ENCODE data around the gene FOXA2. TPM values are rescaled to one million over a fixed set of nuclear protein-coding genes. Genes with fewer than 3 reads are reported as not detected.
A peak's percentile ranks its signal among the peaks of the same experiment; 100 is the strongest.

FOXA2 gene
- total RNA-seq, 1 experiment from 2014 or later: not detected

DNA sequence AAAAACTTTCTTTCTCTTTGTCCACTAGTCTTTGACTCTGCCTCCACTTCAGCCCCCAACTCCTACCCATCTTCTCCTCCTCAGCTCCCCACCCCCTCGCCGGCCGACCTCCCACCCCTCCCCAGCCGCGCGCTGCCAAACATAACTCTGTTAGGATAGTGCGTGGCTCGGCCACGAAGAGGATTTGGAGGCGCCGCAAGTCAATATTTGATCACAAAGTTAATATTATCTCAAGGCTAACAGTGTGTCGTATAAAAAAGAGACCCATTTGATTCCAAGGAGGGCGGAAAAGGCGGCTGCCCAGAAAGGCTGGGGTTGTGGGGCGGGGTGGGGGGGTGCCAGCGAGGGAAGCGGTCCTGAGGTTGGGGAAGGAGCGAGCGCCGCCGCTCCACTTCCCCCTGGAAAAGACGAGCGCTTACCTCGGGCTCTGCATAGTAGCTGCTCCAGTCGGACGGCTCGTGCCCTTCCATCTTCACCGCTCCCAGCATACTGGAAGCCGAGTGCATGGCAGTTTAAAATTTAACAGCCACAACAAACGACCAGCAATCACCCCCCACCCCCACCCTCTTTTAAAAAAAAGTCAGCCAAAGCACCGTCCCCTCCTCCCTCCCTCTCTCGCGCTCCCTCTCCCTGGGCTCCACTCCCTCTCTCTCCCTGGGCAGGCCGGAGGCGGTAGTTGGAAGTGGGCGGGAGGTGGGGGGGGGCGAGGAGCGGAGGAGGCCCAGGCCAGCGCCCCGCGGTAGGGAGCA lies 425 bp downstream of the FOXA2 start:
- no peak for DNase-seq (ENCODE audit: low read depth)

DNA sequence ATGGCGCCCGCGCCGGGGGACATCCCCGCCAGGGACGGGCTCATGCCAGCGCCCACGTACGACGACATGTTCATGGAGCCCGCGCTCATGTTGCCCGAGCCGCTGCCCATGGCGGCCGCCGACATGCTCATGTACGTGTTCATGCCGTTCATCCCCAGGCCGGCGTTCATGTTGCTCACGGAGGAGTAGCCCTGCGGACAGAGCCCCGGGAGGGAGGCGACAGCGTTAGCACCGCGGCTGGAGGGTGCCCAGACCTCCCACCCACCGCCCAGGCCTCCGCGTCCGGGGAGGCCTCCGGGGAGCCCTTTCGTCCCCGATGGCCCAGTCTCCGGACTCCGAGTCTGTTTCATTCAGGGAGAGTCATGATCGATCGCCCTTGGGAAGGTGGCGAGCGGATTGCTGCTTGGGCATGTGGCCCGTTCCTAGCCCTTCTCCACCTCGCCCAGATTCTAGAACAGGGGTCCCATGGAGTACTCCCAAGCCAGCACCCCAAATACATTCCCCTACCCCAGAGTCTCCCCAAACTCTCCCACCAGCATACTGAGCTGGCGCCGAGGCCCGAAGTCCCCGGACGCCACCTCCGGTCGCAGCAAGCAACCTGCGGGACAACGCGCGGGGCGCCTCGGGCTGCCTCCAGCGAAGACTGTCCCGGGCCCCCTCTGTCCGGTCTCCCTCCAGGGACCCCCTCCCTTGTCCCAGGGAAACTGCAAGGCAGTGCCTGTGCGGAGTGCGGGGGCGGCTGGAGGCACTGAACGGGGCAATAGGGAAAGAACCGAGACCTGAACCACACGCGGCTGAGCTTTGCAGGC lies 1.2 kb downstream of the FOXA2 start:
- DNase-seq (ENCODE audit: low read depth): no peak

DNA sequence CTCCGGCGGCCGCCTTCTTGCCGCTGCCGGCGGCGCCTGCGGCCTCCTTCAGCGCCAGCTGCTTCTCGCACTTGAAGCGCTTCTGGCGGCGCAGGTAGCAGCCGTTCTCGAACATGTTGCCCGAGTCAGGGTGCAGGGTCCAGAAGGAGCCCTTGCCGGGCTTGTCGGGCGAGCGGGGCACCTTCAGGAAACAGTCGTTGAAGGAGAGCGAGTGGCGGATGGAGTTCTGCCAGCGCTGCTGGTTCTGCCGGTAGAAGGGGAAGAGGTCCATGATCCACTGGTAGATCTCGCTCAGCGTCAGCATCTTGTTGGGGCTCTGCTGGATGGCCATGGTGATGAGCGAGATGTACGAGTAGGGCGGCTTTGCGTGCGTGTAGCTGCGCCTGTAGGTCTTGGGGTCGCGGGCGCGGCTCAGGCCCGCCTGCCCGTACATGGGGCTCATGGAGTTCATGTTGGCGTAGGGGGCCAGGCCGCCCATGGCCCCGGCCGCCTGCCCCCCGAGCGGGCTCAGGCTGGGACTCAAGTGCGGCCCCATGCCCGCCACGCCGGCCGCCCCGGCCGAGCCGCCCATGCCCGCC lies 1.9 kb downstream of the FOXA2 start:
- DNase-seq (ENCODE audit: low read depth): no peak

DNA sequence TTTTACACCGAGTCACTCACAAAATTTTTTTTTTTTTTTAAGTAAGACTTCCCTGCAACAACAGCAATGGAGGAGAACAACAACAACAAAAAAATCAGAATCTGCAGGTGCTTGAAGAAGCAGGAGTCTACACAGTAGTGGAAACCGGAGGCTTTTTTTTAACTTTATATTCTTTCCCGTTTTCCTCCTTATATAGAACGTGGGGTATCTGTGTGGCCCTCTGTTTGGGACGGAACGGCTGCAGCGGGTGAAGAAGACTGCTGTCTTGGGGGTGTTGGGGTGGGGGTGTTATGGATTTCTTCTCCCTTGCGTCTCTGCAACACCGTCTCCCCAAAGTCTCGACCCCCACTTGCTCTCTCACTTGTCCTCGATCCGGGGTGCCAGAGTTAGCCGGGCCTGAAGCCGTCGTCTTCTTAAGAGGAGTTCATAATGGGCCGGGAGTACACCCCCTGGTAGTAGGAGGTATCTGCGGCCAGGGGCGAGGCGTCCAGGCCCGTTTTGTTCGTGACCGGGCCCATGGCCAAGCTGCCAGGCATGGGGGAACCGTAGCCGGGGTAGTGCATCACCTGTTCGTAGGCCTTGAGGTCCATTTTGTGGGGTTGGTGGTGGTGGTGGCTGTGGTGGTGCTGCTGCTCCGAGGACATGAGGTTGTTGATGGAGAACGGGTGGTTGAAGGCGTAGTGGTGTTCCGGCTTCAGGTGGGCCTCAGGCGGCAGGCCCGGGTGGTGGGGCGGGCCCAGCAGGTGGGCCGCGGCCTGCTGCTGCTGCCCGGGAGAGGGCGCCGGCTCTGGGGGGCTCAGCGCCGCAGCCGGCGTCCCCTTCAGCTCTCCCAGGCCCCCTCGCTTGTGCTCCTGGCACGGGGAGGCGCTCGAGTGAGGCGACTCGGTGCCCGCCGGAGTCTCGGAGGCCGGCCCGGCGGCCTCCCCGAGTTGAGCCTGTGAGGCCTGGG lies 2.7 kb downstream of the FOXA2 start:
- DNase-seq (ENCODE audit: low read depth): no peak

DNA sequence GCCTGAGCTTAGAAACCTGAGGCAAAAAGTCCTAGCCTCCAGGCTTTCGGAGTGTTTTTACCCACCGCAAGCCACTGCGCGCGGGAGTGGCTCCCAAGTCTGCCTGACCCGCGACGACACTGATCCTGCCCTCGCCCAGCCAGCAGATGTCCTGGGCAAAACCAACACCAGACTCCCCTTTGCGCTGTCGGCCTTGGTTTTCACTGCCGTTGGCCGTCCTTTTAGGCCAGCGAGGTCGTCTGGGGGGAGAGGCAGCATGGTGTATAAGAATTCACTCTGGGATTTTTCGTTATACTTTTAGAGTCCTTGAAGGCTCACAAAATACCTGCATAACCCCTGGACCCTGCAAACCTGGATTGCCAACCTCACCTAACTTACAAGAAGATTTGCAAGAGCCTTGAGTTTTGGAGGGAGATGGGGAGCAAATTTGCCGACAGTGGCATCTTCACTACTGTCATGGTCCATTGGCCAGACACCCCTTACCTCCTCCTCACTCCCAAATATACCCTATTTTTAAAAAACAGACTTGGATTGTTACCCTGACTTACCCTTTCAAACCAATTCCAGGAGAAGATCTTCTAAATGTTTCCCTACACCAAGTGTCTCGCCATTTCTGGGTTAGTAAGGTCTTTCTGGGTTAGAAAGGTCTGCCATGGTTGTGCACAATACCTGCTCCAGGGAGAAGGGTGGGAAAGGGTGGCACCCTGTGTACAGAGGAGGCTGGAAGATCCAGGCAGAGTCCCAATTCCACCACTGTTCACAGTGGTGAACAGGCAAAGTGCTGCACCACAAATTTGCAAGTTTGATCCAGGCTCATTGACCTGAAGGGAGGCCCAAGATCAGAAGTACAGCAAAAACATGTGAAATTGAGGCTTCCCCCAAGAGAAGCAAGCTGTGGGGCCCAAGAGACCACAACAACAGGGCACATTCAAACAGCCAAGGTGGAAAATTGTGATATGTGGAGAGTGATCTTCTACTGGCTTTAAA lies 4.4 kb downstream of the FOXA2 start:
- no peak for DNase-seq (ENCODE audit: low read depth)

DNA sequence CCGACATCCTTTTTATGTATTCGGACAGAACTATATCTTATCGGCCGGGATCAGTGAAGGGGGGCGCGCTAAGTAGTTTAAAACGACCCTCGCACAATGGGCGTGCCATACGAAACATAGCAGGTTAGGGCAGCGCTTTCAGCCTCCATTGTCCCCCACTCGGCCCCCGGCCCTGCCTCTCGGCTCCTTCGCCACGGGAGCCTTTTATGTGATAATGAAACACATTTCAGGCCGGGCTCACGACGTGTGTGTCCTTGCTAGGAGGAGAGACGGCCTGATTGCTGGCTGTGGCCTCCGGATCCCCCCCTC lies 5.3 kb downstream of the FOXA2 start:
- no peak for DNase-seq (ENCODE audit: low read depth)

DNA sequence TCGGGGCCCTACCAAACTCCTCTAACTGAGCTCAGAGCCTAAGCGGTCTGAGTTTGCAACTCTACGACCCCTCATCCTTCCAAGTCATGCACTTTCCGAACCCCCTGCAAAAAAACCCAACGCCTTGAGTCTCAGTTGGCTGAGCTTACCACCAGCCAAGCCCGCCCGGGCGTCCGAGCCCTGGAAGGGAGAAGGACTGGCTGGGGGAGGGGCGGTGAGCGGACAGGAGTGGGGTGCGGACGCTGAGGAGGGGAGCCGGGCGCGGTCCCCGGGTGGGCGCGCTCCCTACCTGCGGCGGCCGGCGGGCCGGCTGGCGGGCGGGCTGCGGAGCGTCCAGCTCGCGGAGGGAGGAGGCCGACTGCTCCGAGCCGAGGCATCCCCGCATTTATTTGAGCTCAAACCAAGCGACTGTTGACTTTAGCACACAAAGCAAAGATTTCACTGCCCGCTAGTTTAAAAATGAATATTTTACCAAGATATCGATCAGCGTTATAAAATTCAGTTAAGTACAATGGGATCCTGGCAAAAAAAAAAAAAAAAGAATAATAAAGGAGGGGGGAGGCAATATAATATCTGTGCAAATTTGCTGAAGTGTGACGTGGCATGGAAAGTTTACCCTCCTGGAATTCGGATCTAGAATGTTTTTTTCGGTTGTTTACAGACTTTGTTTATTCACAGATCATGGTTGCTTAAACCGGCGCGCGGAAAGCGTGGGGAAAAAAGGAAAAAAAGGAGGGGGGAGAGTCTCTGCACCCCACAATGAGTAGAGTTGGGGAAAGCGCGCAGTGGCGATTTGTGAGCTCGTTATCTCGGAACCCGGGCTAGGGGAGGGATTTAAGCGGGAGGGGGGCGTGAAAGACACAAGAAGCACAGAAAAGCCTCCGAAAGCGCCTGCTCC lies 5.9 kb downstream of the FOXA2 start:
- DNase-seq (ENCODE audit: low read depth): no peak

DNA sequence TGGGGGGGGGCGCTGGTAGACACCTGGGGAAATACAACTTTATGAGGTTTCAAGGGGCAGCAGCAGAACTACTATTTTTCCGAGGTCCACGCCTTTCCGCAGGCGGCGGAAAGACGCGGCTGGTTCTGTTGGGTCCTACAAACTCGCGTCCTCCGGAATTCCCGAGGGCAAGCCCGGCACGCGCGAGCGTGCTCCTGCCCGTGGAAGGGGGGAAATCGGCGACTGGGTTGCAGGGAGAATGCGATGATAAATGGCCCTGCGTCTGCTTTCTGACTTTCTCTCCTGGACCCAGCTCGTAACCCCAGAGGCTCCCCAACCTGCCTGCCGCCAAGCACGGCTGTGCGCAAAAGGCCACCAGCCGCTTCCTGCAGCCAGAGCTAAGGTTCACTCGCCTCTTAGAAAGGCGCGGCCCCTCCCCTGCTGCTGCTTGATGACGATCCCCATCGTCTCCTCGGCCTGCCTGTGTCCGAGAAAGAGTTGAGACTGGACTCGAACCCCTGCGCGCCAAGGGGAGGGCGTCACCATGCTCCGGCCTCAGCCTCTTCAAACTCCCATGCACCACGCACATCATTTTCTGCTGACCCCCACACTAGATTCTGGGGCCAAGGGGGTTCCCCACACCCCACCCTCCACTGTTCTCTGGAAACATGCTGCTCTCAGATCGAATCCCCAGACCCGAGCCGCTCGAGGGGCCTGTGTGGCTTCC lies 6.7 kb downstream of the FOXA2 start:
- DNase-seq (ENCODE audit: low read depth): no peak

DNA sequence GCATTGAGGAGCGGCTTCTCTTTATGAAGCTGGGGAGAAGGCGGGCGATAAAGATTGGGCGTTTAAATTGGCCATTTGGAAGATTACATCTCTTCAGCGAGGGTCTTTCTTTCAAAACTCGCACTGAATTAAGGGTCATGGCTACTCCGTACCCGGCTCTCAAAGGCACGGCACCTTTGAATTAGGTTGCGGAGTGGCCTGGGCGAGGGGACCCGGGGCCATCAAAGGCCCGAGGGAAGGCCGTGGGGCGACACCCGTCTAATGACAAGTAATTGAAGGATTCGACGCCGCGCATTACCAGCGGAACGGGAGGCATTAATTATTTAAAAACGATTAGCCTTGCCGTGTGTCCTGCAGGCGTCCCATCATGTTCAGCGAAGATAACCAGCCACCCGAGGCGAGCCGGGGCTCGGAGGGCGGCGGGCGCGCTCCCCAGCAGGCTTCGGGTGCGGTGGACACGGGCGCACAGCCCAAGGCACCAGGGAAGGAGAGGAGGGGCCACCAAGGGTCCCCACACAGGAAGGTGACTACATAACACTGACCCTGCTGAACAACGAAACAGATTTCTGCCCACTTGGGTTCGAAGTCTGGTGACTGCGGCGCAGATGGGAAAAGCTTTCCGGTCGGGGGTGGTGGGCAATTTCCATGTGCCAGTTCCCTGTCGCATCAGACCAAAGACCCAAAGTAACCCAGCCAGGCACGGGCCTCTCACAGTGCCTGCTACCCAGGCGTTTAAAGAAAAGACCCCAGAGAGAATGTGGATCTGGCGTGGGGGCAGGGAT lies 7.4 kb downstream of the FOXA2 start:
- DNase-seq (ENCODE audit: low read depth): no peak

DNA sequence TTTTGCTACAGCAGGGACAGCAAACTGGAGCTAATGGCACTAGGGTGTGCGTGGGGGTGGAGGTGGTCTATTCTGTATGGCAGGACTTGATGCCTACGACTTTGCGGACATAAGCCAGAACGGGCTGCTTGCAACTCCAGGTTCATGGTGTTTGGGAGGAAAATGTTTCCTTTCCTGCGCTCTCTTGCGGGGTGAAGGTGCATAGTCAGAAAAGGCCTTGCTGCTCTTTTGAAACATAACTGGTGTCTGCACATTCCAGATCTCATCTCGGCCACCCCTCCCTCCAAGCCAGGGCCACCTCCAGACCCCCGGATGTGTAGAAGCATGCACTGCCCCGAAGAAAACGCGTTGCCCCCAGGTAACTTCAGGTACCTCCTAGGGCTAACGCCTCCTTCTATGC lies 8.1 kb downstream of the FOXA2 start:
- DNase-seq (ENCODE audit: low read depth): no peak

DNA sequence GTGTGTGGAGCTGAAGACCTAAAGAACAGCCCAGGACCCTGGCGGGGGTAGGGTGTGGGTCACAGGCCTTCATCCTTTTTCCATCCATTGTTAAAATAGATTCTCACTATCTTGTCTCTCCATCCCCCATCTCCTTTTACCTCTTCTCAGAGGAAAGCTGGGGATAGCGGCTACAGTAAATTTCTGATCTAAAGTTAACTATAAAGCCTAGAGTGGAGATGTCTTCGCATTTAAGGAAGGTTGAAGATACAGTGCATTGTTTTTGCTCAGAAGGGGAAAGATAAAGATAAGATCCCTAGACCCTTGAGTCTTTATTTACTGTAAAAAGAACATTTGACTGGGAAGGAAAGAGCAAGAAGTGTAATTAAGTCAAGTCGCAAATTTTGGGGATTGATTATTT lies 8.6 kb downstream of the FOXA2 start:
- DNase-seq (ENCODE audit: low read depth): no peak

DNA sequence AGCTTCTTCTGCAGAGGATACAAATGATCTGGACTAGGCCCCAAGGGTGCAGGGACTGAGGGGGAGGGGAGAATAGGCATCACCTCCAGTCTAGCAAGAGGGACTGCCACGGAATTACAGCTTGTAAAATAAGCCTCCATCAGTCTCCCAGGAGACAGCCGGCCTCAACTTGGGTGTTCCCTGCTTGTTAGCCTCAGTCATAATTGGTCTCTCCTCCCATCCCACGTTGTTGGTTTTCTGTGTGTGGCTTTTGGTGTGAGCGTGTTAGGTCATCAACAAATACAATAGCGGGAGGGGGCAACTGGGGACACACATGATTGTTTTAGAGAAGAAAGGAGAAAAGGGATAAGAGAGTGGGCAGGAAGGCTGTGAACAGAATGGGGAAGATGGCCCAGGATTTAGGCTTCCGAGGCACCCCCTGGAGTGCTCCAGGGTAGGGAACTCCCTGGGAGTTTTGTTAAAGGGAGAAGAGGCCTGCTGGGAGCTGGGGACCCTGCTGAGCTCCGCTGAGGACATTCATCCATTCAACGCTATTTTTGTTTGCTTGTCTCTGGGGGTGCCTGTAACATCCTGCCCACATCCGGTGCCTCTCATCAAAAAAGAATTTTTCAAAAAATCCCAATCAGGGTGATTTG lies 9.2 kb downstream of the FOXA2 start:
- DNase-seq (ENCODE audit: low read depth): peak; percentile 27

DNA sequence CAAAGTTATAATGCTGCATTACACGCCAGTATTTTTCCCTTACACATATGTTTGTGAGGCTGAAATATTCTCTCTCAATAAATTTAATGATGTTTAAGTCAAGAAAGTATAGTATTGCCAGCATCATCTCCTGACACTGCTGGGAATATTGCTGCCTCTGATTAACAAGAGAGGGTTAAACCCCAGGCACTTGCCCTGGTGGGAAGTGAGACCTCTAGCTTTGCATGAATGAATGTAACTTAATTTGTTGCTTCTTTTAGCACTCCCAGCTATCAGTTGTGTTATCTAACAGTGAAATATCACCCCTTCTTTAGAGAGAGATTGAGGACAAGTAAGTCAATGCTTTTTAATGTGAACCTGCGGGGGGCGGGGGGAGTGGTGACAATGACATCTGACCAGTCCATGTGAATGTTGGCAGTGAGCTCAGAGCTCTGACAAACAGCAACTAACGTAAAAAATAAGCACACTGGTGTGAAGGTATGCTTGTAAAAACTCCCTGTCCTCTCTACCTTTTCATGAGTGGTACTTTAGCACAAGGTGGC lies 9.8 kb downstream of the FOXA2 start:
- DNase-seq (ENCODE audit: low read depth): no peak

DNA sequence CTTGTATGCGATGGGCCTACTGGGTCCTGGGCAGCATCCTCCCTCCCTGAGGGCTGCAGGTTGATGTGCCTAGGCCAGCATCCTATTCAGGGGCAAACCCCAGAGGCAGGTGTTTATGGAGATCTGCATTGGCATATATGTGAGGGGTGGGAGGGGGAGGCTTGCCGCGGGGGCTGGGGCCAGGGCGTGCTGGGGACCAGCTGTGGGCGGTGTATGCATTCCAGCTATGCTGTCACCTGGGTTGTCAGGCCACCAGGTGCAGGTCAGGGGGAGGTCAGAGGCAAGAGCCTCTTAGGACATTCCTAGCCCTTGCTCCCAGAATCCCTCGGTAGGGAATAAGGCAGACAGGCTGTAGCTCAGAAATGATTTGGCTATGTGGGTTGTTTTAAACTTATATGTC lies 11.9 kb downstream of the FOXA2 start:
- no peak for DNase-seq (ENCODE audit: low read depth)

DNA sequence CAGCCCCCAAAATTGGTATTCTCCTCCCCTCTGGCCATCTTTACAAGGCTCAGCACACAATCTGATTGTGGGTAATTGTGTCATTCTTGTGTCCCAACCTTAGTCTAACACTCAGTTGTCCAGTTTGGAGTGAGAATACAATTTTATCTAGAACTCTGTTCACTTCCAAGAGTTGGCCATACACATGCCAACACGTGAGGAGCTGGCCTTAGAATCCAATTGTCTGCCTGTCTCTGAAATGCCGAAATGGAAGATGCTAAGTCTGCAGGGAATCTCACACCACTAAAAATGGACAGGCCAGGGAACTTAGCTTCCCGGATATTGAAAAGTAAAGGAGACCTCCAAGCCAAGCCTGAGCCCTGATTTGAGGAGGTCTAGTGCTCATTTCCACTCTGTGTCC lies 12.3 kb downstream of the FOXA2 start:
- no peak for DNase-seq (ENCODE audit: low read depth)

DNA sequence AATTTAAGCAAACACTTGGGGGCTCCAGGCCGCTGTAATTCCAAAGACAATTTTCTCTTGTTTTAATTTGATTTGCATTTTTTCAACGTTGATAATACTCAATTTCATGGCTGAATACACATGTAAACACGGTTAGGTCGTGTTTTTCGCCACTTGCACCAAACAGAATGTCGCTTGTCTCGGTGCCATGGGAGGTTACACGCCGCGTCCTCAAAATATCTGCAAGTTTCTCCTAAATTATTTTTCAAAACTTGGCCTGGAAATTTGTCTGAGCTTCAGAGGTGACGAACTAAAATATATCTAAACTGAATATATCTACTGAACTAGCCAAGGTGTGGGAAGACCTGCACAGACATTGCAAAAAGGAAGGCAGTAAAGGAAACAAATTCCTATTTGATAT lies 15.0 kb downstream of the FOXA2 start:
- no peak for DNase-seq (ENCODE audit: low read depth)

DNA sequence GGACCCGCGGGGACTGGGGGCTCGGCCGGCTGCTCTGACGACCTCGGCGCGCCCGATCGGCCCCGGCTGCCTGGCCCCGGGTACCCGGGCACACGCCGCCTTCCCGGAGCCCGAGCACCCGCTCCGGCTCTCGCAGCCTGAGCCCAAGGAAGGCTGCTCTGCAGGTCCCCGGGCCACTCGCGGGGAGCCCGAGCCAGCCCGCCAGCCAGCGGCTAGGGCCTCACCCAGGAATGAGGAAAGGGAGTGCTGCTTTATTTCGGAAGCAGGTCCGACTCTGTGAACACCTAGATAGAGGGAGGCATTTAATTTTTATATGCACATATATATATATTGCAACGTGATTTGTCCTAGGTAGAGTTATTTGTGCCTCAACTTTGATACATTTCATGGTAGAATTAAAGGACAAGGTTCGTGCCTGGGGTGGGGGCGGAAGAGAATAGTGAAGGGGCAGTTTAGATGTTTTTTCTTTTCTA lies 15.5 kb downstream of the FOXA2 start:
- no peak for DNase-seq (ENCODE audit: low read depth)

Data from RPMI7951 (cell line).